GM18858 (cell line): ENCODE results near the gene ADAMTSL2.

Experiments used
- ATAC-seq: cut with Tn5 transposase; IDR thresholded peaks from one replicate; pipeline ENCODE4 v1.9.1; 2021; ENCODE audit not compliant: unreplicated experiment

Gene ADAMTSL2

GRCh38 chr9:133572821-133573361, 38.4 kb downstream of the ADAMTSL2 start:
- ATAC-seq = no peak

GRCh38 chr9:133573791-133574515, 39.4 kb downstream of the ADAMTSL2 start:
- no peak for ATAC-seq

GRCh38 chr9:133574771-133575170, 40.3 kb downstream of the ADAMTSL2 start:
- no peak for ATAC-seq

- no peak for ATAC-seq
Observed at GRCh38 chr9:133575186-133576030, 40.9 kb downstream of the ADAMTSL2 start.

GRCh38 chr9:133576031-133576874, 41.7 kb downstream of the ADAMTSL2 start:
- no peak for ATAC-seq

GRCh38 chr9:133576875-133577736, 42.6 kb downstream of the ADAMTSL2 start:
- ATAC-seq = no peak

GRCh38 chr9:133577737-133578112, 43.2 kb downstream of the ADAMTSL2 start:
- no peak for ATAC-seq

GRCh38 chr9:133578524-133579441, 44.3 kb downstream of the ADAMTSL2 start:
- ATAC-seq = no peak

GRCh38 chr9:133579601-133580418, 45.3 kb downstream of the ADAMTSL2 start:
- no peak for ATAC-seq

GRCh38 chr9:133580419-133580738, 45.9 kb downstream of the ADAMTSL2 start:
- no peak for ATAC-seq

- no peak for ATAC-seq
Observed at GRCh38 chr9:133581011-133581410, 46.5 kb downstream of the ADAMTSL2 start.

GRCh38 chr9:133581513-133582343, 47.2 kb downstream of the ADAMTSL2 start:
- no peak for ATAC-seq

- ATAC-seq = no peak
Observed at GRCh38 chr9:133582501-133583045, 48.1 kb downstream of the ADAMTSL2 start.

GRCh38 chr9:133583111-133583510, 48.6 kb downstream of the ADAMTSL2 start:
- ATAC-seq = no peak

GRCh38 chr9:133583586-133583985, 49.1 kb downstream of the ADAMTSL2 start:
- ATAC-seq = no peak

GRCh38 chr9:133584167-133584558, 49.7 kb downstream of the ADAMTSL2 start:
- ATAC-seq = no peak
